ENCODE data around the gene CELSR3. TPM values are rescaled to one million over a fixed set of nuclear protein-coding genes. Genes with fewer than 3 reads are reported as not detected.

CELSR3 gene
- total RNA-seq, 1 experiment from 2014 or later = 7.7 TPM

DNA sequence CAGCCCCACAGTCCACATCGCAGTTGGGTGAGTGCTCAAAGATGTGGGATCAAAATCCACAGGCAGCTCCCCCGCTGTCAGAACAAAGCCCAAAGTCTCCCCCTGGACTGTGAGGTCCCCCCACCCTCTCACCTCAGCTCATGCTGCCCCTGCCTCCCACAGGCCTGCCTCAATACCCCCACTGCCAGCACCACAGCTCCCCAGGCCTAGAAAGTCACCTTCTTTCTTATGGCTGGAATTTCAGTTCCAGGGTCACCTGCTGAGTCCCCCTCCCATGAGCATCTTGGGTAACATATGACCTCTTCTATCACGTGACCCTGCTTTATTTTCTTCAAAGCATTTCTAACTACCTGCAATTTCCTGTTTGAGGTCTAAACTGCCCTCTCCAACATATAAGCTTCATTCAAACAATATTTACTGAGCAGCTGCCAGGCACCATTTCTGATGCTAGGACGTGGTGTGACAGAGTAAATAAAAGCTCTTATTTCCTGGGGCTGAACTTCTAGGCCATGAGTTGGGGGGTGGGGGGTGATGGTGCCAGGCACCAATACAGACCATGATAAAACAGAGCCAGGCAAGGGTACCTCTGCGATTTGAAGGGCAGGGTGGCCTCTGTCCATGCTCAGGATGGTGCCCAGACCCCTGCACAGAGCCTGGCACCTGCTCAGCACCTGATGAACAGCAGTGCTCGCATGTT is 38.7 kb downstream of the CELSR3 start:
- CTCF ChIA-PET = no interaction called here
- TF ChIP-seq POLR2AphosphoS5 (IDR thresholded peaks at IDR 0.05; ENCODE audit: low read depth, low read length) (no peak), SIN3A (IDR thresholded peaks at IDR 0.05; ENCODE audit: borderline replicate concordance, insufficient read depth, low read depth, low read length) (no peak), TCF7L2 (IDR thresholded peaks at IDR 0.05; ENCODE audit: low read depth, low read length) (no peak), REST (IDR thresholded peaks at IDR 0.05; ENCODE audit: insufficient read depth in 1 of 2, low read depth in 2 of 2, low read length in 1 of 2) (no peak)
- TF ChIP-seq, protein P1, sequence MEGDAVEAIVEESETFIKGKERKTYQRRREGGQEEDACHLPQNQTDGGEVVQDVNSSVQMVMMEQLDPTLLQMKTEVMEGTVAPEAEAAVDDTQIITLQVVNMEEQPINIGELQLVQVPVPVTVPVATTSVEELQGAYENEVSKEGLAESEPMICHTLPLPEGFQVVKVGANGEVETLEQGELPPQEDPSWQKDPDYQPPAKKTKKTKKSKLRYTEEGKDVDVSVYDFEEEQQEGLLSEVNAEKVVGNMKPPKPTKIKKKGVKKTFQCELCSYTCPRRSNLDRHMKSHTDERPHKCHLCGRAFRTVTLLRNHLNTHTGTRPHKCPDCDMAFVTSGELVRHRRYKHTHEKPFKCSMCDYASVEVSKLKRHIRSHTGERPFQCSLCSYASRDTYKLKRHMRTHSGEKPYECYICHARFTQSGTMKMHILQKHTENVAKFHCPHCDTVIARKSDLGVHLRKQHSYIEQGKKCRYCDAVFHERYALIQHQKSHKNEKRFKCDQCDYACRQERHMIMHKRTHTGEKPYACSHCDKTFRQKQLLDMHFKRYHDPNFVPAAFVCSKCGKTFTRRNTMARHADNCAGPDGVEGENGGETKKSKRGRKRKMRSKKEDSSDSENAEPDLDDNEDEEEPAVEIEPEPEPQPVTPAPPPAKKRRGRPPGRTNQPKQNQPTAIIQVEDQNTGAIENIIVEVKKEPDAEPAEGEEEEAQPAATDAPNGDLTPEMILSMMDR (IDR thresholded peaks at IDR 0.05) = no peak
- intact Hi-C loops (cut with micrococcal nuclease; ENCODE audit: unreplicated experiment) = no loop called here
- no peak for ATAC-seq
- POLR2A ChIA-PET = interaction anchor here (0.6 to 0.7 kb wide), 2 partner anchors 65 to 102 kb away, joined by 3 to 9 read pairs; no protein-coding TSS in a partner anchor
- H3K27ac ChIP-seq (ENCODE audit: low read length) = no peak overlapping the region
- H3K4me3 ChIP-seq (ENCODE audit: low read depth in 2 of 2, low read length in 2 of 2) = no peak overlapping the region
- H3K9me3 ChIP-seq (ENCODE audit: control insufficient read depth, insufficient read depth, low read depth, low read length) = no peaks in the 10 kb centered on the region
- no peaks in the 10 kb centered on the region for H3K4me1 ChIP-seq (ENCODE audit: control insufficient read depth, insufficient read depth, low read length)
- in situ Hi-C loops (cut with HindIII; ENCODE audit: low pct_unique_long_range_greater_than_20kb, low sequenced_read_pairs) = no loop called here
- H3K27me3 ChIP-seq (ENCODE audit: control insufficient read depth, insufficient read depth, low read length) = no peaks in the 10 kb centered on the region
- BruUV-seq (replicated peaks) = no TSS peak
- no peaks in the 10 kb centered on the region for H3K36me3 ChIP-seq (ENCODE audit: control insufficient read depth, insufficient read depth, low read length)
- DNase-seq (ENCODE audit: low read depth, low spot score) = no peak

DNA sequence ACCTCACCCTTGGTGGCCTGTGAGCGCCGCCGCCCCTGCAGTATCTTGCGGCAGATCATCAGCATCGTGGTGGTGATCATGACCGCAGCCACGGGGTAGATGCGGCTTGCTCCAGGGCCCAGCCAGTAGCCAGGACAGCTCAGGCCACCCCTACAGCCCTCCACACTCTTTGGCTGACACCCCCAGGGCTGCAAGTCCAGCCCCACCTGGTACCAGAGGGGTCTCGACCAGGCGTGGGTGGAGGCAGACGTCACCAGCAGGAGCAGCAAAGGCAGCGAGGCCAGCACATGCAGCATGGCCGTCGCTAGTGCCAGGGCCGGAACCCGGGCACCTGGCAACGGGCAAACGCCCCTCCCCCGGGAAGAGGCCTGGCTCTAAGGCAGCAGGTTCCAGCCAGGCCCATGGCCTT is 41.2 kb downstream of the CELSR3 start, which contains the start of gene TMEM89:
Gene TMEM89 (minus strand): TSS at position 309 of the 409 bp plus-strand sequence. CDS start 13 bp downstream, at position 296.
- no peaks in the 10 kb centered on the region for H3K27me3 ChIP-seq (ENCODE audit: control insufficient read depth, insufficient read depth, low read length)
- no peak within 1 kb of the TSS for H3K4me3 ChIP-seq (ENCODE audit: low read depth in 2 of 2, low read length in 2 of 2)
- ChIA-PET POLR2A (interaction anchor here (0.6 to 0.7 kb wide), 2 partner anchors 95 to 400 kb away, joined by 3 to 11 read pairs; no protein-coding TSS in a partner anchor), CTCF (no interaction called here)
- TF ChIP-seq SIN3A (IDR thresholded peaks at IDR 0.05; ENCODE audit: borderline replicate concordance, insufficient read depth, low read depth, low read length) = no peak
- TF ChIP-seq REST (IDR thresholded peaks at IDR 0.05; ENCODE audit: insufficient read depth in 1 of 2, low read depth in 2 of 2, low read length in 1 of 2) = no peak
- TF ChIP-seq, protein P1 (IDR thresholded peaks at IDR 0.05) = no peak
- TF ChIP-seq POLR2AphosphoS5 (IDR thresholded peaks at IDR 0.05; ENCODE audit: low read depth, low read length) = no peak
- no peak for TF ChIP-seq TCF7L2 (IDR thresholded peaks at IDR 0.05; ENCODE audit: low read depth, low read length)
- no peaks in the 10 kb centered on the region for H3K4me1 ChIP-seq (ENCODE audit: control insufficient read depth, insufficient read depth, low read length)
- no peak within 1 kb of the TSS for H3K27ac ChIP-seq (ENCODE audit: low read length)
- no peaks in the 10 kb centered on the region for H3K36me3 ChIP-seq (ENCODE audit: control insufficient read depth, insufficient read depth, low read length)
- no peak for ATAC-seq
- intact Hi-C loops (cut with micrococcal nuclease; ENCODE audit: unreplicated experiment) (no loop called here), in situ Hi-C loops (cut with HindIII; ENCODE audit: low pct_unique_long_range_greater_than_20kb, low sequenced_read_pairs) (no loop called here)
- peaks cover 4% of the 10 kb centered on the region; the same call in 1 of the 2 replicates for H3K9me3 ChIP-seq (ENCODE audit: control insufficient read depth, insufficient read depth, low read depth, low read length)
- DNase-seq (ENCODE audit: low read depth, low spot score) = no peak
- no TSS peak for BruUV-seq (replicated peaks)
